ENCODE measurements around the gene PDE4B.

Gene PDE4B

GRCh38 chr1:65882076-65882475 lies 89.4 kb downstream of the PDE4B start:
- DNase-seq (ENCODE audit: low spot score), result no peak

GRCh38 chr1:65889441-65889840 lies 96.7 kb downstream of the PDE4B start:
- no peak for DNase-seq (ENCODE audit: low spot score)

GRCh38 chr1:65890201-65890843 lies 97.6 kb downstream of the PDE4B start:
- DNase-seq (ENCODE audit: low spot score), result no peak

- no peak for DNase-seq (ENCODE audit: low spot score)
Measured at GRCh38 chr1:65894738-65895605, 102.3 kb downstream of the PDE4B start.

- no peak for DNase-seq (ENCODE audit: low spot score)
Measured at GRCh38 chr1:65896721-65897120, 104.0 kb downstream of the PDE4B start.

- no peak for DNase-seq (ENCODE audit: low spot score)
Measured at GRCh38 chr1:65897485-65897884, 104.8 kb downstream of the PDE4B start.

- DNase-seq (ENCODE audit: low spot score), result no peak
Measured at GRCh38 chr1:65904681-65905083, 112.0 kb downstream of the PDE4B start.

- no peak for DNase-seq (ENCODE audit: low spot score)
Measured at GRCh38 chr1:65910432-65910831, 117.7 kb downstream of the PDE4B start.

GRCh38 chr1:65911679-65912078 lies 119.0 kb downstream of the PDE4B start:
- DNase-seq (ENCODE audit: low spot score), result no peak

- DNase-seq (ENCODE audit: low spot score), result no peak
Measured at GRCh38 chr1:65918564-65918963, 125.9 kb downstream of the PDE4B start.

GRCh38 chr1:65921446-65921845 lies 128.8 kb downstream of the PDE4B start:
- no peak for DNase-seq (ENCODE audit: low spot score)

- DNase-seq (ENCODE audit: low spot score), result no peak
Measured at GRCh38 chr1:65924471-65924870, 131.8 kb downstream of the PDE4B start.

- no peak for DNase-seq (ENCODE audit: low spot score)
Measured at GRCh38 chr1:65938506-65938905, 145.8 kb downstream of the PDE4B start.

- DNase-seq (ENCODE audit: low spot score), result no peak
Measured at GRCh38 chr1:65939191-65939590, 146.5 kb downstream of the PDE4B start.

- DNase-seq (ENCODE audit: low spot score), result no peak
Measured at GRCh38 chr1:65939636-65940035, 146.9 kb downstream of the PDE4B start.

- DNase-seq (ENCODE audit: low spot score), result no peak
Measured at GRCh38 chr1:65940126-65940525, 147.4 kb downstream of the PDE4B start.

- DNase-seq (ENCODE audit: low spot score), result no peak
Measured at GRCh38 chr1:65942476-65942875, 149.8 kb downstream of the PDE4B start.

- no peak for DNase-seq (ENCODE audit: low spot score)
Measured at GRCh38 chr1:65946376-65946775, 153.7 kb downstream of the PDE4B start.

- DNase-seq (ENCODE audit: low spot score), result no peak
Measured at GRCh38 chr1:65946960-65947359, 154.3 kb downstream of the PDE4B start.

GRCh38 chr1:65948609-65949229 lies 156.0 kb downstream of the PDE4B start:
- DNase-seq (ENCODE audit: low spot score), result no peak

- no peak for DNase-seq (ENCODE audit: low spot score)
Measured at GRCh38 chr1:65949230-65949626, 156.5 kb downstream of the PDE4B start.

- DNase-seq (ENCODE audit: low spot score), result no peak
Measured at GRCh38 chr1:65949933-65950332, 157.2 kb downstream of the PDE4B start.

GRCh38 chr1:65952696-65953095 lies 160.0 kb downstream of the PDE4B start:
- DNase-seq (ENCODE audit: low spot score), result no peak
